ENCODE data around the gene ADCY2. TPM values are rescaled to one million over a fixed set of nuclear protein-coding genes. Genes with fewer than 3 reads are reported as not detected.

Gene ADCY2
- total RNA-seq (2021) (0.28 and 0.34 TPM in 2 replicates), Bru-seq, nascent RNA (percentile 23 among the genes with signal in this experiment), BruChase-seq, experiment 1, labeled RNA remaining after a 2-hour chase (percentile 20 among the genes with signal in this experiment), BruChase-seq, experiment 2, labeled RNA remaining after a 6-hour chase (percentile 16 among the genes with signal in this experiment)
- long read RNA-seq, full-length matches to known transcripts: 1 of 2 reads
- long read RNA-seq, partial matches to known transcripts: 0 of 2 reads
- long read RNA-seq, other reads (novel, unspliced or antisense): 1 of 2 reads

DNA sequence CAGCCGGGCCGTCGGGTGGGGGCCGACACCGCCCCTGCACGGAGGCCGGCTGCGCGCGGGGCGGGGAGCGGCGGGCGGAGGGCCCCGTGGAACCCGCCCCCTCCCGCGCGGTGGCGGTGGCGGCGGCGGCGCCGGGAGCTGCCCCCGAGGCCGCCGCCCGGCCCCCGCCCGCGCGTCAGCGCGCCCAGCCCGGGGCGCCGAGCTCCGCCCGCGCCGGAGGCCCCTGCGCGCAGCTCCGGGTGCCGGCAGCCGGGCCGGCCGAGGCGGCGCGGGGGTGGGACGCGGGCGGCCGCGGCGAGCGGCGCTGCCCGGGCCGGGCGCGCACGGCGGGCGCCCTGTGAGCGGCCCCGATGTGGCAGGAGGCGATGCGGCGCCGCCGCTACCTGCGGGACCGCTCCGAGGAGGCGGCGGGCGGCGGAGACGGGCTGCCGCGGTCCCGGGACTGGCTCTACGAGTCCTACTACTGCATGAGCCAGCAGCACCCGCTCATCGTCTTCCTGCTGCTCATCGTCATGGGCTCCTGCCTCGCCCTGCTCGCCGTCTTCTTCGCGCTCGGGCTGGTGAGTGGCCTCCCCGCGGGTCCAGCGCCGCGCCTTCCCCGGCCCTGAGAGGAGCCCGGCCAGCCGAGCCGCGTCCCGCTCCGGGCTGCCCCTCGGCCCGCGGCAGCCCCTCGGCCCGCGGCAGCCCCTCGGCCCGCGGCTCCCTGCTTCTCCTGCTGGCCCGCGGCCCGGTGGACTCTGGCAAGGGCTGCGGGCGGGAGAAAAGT, at the start of gene ADCY2:
Gene ADCY2 (plus strand): TSS at position 192 of the 766 bp plus-strand sequence. CDS start 159 bp downstream, at position 351.
- Histone ChIP-seq H3K27ac (ENCODE audit: low read depth, low read length, poor library complexity, severe bottlenecking) (no peak within 1 kb of the TSS), H3K4me3 (ENCODE audit: low read depth, low read length, poor library complexity, severe bottlenecking) (peak within 1 kb of the TSS; percentile 37), H3K27me3 (replicated peaks; ENCODE audit: insufficient read depth, low read depth, low read length, poor library complexity) (peaks cover 41% of the 10 kb centered on the region), H3K4me1 (ENCODE audit: insufficient read depth, low read length, poor library complexity, severe bottlenecking) (no peaks in the 10 kb centered on the region), H3K36me3 (ENCODE audit: insufficient read depth, low read length, poor library complexity, severe bottlenecking) (no peaks in the 10 kb centered on the region), H3K9me3 (ENCODE audit: low read depth, low read length, poor library complexity, severe bottlenecking) (no peaks in the 10 kb centered on the region)
- TF ChIP-seq, protein P1, sequence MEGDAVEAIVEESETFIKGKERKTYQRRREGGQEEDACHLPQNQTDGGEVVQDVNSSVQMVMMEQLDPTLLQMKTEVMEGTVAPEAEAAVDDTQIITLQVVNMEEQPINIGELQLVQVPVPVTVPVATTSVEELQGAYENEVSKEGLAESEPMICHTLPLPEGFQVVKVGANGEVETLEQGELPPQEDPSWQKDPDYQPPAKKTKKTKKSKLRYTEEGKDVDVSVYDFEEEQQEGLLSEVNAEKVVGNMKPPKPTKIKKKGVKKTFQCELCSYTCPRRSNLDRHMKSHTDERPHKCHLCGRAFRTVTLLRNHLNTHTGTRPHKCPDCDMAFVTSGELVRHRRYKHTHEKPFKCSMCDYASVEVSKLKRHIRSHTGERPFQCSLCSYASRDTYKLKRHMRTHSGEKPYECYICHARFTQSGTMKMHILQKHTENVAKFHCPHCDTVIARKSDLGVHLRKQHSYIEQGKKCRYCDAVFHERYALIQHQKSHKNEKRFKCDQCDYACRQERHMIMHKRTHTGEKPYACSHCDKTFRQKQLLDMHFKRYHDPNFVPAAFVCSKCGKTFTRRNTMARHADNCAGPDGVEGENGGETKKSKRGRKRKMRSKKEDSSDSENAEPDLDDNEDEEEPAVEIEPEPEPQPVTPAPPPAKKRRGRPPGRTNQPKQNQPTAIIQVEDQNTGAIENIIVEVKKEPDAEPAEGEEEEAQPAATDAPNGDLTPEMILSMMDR (conservative IDR thresholded peaks at IDR 0.05; ENCODE audit: low read depth, low read length): no peak
- TF ChIP-seq EZH2 (IDR thresholded peaks at IDR 0.05; ENCODE audit: borderline replicate concordance, low read depth, low read length, poor library complexity, severe bottlenecking): no peak
- no TSS peak for BruUV-seq (replicated peaks)
- ChIA-PET POLR2A (ENCODE audit: low non-redundant PET) (no interaction called here), CTCF (no interaction called here)
- intact Hi-C loops (cut with micrococcal nuclease; ENCODE audit: unreplicated experiment): loop anchor here (2.0 to 10.0 kb wide), 3 partner anchors 197 to 631 kb away; partner anchors contain the start of gene CFAP90
- DNase-seq (ENCODE audit: low spot score): peak; percentile 15

DNA sequence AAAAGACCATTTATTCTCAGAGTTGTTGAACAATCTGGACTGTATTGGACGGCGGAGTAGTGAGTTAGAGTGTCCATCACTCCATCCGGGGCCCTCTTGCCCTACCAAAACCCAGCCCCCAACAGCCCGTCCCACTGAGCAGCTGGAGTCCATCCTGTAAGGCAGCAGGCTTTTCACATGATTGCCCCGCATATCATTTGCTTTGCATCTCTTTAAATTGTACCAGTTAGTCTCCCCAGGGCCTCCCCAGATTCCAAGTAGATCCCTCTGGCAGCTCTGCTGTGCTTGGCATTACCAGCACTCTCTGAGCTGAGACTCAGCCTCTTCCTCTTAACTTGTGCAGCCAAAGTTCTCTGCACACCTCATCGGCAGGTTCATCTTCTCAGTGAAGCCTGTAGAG, 48.6 kb upstream of the ADCY2 start:
- no peaks in the 10 kb centered on the region for H3K27me3 ChIP-seq (replicated peaks; ENCODE audit: insufficient read depth, low read depth, low read length, poor library complexity)
- no peak for TF ChIP-seq EZH2 (IDR thresholded peaks at IDR 0.05; ENCODE audit: borderline replicate concordance, low read depth, low read length, poor library complexity, severe bottlenecking)
- TF ChIP-seq, protein P1 (conservative IDR thresholded peaks at IDR 0.05; ENCODE audit: low read depth, low read length): no peak
- H3K9me3 ChIP-seq (ENCODE audit: low read depth, low read length, poor library complexity, severe bottlenecking): no peaks in the 10 kb centered on the region
- CTCF ChIA-PET: no interaction called here
- BruUV-seq (replicated peaks): no TSS peak
- intact Hi-C loops (cut with micrococcal nuclease; ENCODE audit: unreplicated experiment): no loop called here
- peaks cover 4% of the 10 kb centered on the region for H3K4me1 ChIP-seq (ENCODE audit: insufficient read depth, low read length, poor library complexity, severe bottlenecking)
- POLR2A ChIA-PET (ENCODE audit: low non-redundant PET): no interaction called here
- H3K36me3 ChIP-seq (ENCODE audit: insufficient read depth, low read length, poor library complexity, severe bottlenecking): no peaks in the 10 kb centered on the region
- no peak overlapping the region for H3K27ac ChIP-seq (ENCODE audit: low read depth, low read length, poor library complexity, severe bottlenecking)
- peak; percentile 31 for DNase-seq (ENCODE audit: low spot score)
- no peak overlapping the region for H3K4me3 ChIP-seq (ENCODE audit: low read depth, low read length, poor library complexity, severe bottlenecking)

DNA sequence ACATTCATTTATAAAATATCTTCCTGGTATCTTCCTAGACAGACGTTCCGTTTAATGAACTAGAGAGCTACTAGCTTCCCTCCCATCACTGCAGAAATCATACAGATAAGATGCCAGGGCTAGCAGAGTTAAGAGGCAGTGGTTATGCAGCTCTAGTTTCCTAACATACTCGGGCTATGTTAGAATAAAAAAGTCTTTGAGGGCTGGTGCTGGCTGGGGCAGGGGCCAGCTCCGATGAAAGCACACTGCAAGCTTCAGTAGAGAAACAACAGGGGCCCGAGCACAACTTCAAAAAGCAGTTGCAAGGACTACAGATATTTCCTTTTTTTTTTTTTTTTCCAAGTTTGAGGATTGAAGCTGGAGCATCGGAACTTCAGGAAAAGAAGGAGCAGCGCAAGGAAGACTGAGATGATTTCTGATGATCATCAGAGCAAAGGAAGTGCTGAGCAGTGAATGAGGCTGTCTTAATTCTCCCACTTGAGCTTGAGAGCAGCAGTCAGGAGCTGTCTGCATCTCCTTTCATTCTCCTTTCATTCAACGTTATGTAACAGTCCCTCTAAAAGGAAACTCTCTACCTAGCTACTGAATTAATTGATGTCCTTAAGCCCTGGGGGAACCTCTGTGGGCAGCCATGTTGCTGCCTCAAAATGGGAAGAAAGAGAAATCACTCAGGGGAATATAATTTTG, 47.6 kb upstream of the ADCY2 start:
- intact Hi-C loops (cut with micrococcal nuclease; ENCODE audit: unreplicated experiment): no loop called here
- H3K9me3 ChIP-seq (ENCODE audit: low read depth, low read length, poor library complexity, severe bottlenecking): no peaks in the 10 kb centered on the region
- H3K27ac ChIP-seq (ENCODE audit: low read depth, low read length, poor library complexity, severe bottlenecking): no peak overlapping the region
- no peak overlapping the region for H3K4me3 ChIP-seq (ENCODE audit: low read depth, low read length, poor library complexity, severe bottlenecking)
- H3K4me1 ChIP-seq (ENCODE audit: insufficient read depth, low read length, poor library complexity, severe bottlenecking): peaks cover 4% of the 10 kb centered on the region
- ChIA-PET CTCF (no interaction called here), POLR2A (ENCODE audit: low non-redundant PET) (no interaction called here)
- TF ChIP-seq EZH2 (IDR thresholded peaks at IDR 0.05; ENCODE audit: borderline replicate concordance, low read depth, low read length, poor library complexity, severe bottlenecking): no peak
- TF ChIP-seq, protein P1 (conservative IDR thresholded peaks at IDR 0.05; ENCODE audit: low read depth, low read length): no peak
- no peak for DNase-seq (ENCODE audit: low spot score)
- BruUV-seq (replicated peaks): no TSS peak
- no peaks in the 10 kb centered on the region for H3K36me3 ChIP-seq (ENCODE audit: insufficient read depth, low read length, poor library complexity, severe bottlenecking)
- H3K27me3 ChIP-seq (replicated peaks; ENCODE audit: insufficient read depth, low read depth, low read length, poor library complexity): no peaks in the 10 kb centered on the region
